ENCODE results near the gene MEST.

The MEST gene

DNA sequence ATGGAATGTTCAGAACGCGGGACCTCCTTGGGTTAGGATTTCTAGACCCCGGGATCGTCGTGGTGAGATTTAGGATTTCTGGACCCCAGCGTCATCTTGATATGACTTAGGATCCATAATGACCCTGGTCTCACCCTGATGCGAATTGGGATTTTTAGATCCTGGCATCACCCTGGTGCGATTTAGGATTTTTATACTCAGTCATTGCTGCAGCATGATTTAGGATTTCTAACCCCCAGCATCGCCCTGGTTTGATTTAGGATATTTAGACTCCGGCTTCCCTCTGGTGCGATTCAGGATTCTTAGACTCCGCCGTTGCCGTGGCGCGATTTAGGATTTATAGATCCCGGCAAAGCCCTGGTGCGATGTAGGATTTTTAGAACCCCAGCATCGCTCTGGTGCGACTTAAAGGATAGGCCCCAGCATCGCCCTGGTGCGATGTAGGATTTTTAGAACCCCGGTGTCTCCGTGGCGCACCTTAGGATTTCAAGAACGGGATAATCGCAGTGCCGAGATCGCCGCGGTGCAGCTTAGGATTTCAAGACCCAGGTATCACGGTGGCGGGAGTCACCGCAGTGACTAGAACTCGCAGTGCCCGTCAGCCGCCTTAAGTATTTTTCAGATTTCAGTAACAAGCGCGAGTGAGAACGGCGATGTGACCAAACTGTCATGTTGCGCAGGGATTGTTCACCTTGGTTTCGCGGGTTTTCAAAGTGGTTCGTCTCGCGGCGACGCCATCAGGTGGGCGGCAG lies 814 bp downstream of the MEST start:
- no peak for ATAC-seq (ENCODE audit: low read depth)

DNA sequence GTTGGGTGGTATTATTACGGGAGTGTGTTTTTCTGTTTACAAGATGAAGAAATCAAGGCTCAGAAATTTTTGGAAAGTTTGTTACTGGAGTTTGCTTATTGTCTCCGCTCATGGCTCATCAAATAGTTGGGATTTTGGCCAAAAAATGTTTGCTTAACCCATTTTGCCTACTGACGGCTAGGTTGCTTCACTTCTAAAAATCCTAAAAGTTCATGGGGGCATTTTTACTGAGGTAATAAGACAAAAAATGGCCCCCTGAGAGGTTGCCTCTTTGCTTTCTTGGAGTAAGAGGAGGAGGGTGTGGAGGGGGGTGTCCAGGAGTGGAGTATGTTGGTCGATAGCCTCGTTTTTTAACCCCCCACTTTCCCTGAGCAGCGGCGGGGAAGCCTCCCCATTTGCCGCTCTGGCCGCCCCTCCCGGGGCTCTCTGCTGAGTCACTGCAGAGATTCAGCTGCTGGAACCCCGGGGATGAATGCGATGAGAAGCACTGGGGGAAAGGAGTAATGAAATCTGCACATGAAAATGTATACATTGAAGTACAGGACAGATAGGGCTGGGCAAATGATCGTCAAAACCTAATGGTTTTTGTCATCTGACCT lies 1.5 kb downstream of the MEST start:
- ATAC-seq (ENCODE audit: low read depth) (no peak), DNase-seq (ENCODE audit: low spot score) (no peak)
- peak overlapping the region; percentile 40 for H3K4me3 ChIP-seq (ENCODE audit: severe bottlenecking)
- no peaks in the 10 kb centered on the region for H3K9me3 ChIP-seq (ENCODE audit: severe bottlenecking)
- no peaks in the 10 kb centered on the region for H3K4me1 ChIP-seq (ENCODE audit: insufficient read depth, poor library complexity, severe bottlenecking)
- TF ChIP-seq, protein P1, sequence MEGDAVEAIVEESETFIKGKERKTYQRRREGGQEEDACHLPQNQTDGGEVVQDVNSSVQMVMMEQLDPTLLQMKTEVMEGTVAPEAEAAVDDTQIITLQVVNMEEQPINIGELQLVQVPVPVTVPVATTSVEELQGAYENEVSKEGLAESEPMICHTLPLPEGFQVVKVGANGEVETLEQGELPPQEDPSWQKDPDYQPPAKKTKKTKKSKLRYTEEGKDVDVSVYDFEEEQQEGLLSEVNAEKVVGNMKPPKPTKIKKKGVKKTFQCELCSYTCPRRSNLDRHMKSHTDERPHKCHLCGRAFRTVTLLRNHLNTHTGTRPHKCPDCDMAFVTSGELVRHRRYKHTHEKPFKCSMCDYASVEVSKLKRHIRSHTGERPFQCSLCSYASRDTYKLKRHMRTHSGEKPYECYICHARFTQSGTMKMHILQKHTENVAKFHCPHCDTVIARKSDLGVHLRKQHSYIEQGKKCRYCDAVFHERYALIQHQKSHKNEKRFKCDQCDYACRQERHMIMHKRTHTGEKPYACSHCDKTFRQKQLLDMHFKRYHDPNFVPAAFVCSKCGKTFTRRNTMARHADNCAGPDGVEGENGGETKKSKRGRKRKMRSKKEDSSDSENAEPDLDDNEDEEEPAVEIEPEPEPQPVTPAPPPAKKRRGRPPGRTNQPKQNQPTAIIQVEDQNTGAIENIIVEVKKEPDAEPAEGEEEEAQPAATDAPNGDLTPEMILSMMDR (IDR thresholded peaks at IDR 0.05; ENCODE audit: poor library complexity, severe bottlenecking) = no peak
- H3K27me3 ChIP-seq (ENCODE audit: insufficient read depth, poor library complexity, severe bottlenecking) = no peaks in the 10 kb centered on the region
- peaks cover 17% of the 10 kb centered on the region for H3K36me3 ChIP-seq (ENCODE audit: low read depth)
- no peak overlapping the region for H3K27ac ChIP-seq (ENCODE audit: poor library complexity, severe bottlenecking)

More for the DNA sequence above, 814 bp downstream of the MEST start:
- Histone ChIP-seq H3K4me3 (ENCODE audit: severe bottlenecking) (peak overlapping the region; percentile 40), H3K9me3 (ENCODE audit: severe bottlenecking) (no peaks in the 10 kb centered on the region), H3K27me3 (ENCODE audit: insufficient read depth, poor library complexity, severe bottlenecking) (no peaks in the 10 kb centered on the region), H3K36me3 (ENCODE audit: low read depth) (peaks cover 12% of the 10 kb centered on the region), H3K4me1 (ENCODE audit: insufficient read depth, poor library complexity, severe bottlenecking) (no peaks in the 10 kb centered on the region), H3K27ac (ENCODE audit: poor library complexity, severe bottlenecking) (no peak overlapping the region)
- no peak for DNase-seq (ENCODE audit: low spot score)
- TF ChIP-seq, protein P1 (IDR thresholded peaks at IDR 0.05; ENCODE audit: poor library complexity, severe bottlenecking) = no peak

DNA sequence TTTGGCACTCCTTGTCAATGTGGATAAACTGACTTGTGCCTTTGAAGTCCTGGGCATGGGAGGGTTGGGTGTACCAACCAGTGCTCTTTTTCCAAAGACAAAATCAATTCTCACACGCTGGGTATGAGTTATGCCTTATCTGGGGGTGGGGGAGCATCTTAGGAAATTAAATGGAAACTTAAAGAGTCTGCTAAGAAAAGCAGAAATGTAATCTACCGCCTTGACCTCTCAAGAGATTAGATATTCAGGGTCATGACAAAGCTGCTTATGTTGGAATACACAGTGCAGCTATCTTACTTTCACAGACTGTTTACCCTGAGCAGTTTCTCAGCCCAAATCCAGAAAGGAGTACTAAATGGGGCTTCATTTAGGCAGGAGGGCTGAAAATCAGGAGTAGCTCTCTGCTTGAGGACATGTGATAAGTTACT lies 2.6 kb downstream of the MEST start:
- peaks cover 27% of the 10 kb centered on the region for H3K36me3 ChIP-seq (ENCODE audit: low read depth)
- H3K4me3 ChIP-seq (ENCODE audit: severe bottlenecking) = no peak overlapping the region
- ATAC-seq (ENCODE audit: low read depth) (no peak), DNase-seq (ENCODE audit: low spot score) (no peak)
- no peaks in the 10 kb centered on the region for H3K27me3 ChIP-seq (ENCODE audit: insufficient read depth, poor library complexity, severe bottlenecking)
- TF ChIP-seq, protein P1 (IDR thresholded peaks at IDR 0.05; ENCODE audit: poor library complexity, severe bottlenecking) = no peak
- no peaks in the 10 kb centered on the region for H3K4me1 ChIP-seq (ENCODE audit: insufficient read depth, poor library complexity, severe bottlenecking)
- no peaks in the 10 kb centered on the region for H3K9me3 ChIP-seq (ENCODE audit: severe bottlenecking)
- H3K27ac ChIP-seq (ENCODE audit: poor library complexity, severe bottlenecking) = no peak overlapping the region

DNA sequence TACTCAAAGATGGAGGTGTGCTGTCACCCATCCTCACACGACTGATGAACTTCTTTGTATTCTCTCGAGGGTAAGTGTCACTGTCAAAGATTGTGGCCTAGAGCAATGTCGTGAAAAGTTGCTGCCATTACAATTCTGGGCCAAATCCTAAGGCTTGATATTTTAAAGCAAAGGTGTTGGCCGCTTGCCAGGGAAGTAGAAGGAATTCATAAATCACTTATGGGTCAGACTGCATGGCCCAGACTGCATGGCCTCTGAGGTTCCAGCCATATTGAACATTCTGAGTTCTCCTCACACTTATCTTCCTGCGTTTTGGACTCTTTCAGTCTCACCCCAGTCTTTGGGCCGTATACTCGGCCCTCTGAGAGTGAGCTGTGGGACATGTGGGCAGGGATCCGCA lies 8.6 kb downstream of the MEST start:
- no peak for DNase-seq (ENCODE audit: low spot score)
- no peaks in the 10 kb centered on the region for H3K4me1 ChIP-seq (ENCODE audit: insufficient read depth, poor library complexity, severe bottlenecking)
- no peak for ATAC-seq (ENCODE audit: low read depth)
- TF ChIP-seq, protein P1 (IDR thresholded peaks at IDR 0.05; ENCODE audit: poor library complexity, severe bottlenecking) = no peak
- peaks cover 66% of the 10 kb centered on the region for H3K36me3 ChIP-seq (ENCODE audit: low read depth)
- H3K27ac ChIP-seq (ENCODE audit: poor library complexity, severe bottlenecking) = no peak overlapping the region
- H3K9me3 ChIP-seq (ENCODE audit: severe bottlenecking) = no peaks in the 10 kb centered on the region
- H3K4me3 ChIP-seq (ENCODE audit: severe bottlenecking) = no peak overlapping the region
- no peaks in the 10 kb centered on the region for H3K27me3 ChIP-seq (ENCODE audit: insufficient read depth, poor library complexity, severe bottlenecking)

DNA sequence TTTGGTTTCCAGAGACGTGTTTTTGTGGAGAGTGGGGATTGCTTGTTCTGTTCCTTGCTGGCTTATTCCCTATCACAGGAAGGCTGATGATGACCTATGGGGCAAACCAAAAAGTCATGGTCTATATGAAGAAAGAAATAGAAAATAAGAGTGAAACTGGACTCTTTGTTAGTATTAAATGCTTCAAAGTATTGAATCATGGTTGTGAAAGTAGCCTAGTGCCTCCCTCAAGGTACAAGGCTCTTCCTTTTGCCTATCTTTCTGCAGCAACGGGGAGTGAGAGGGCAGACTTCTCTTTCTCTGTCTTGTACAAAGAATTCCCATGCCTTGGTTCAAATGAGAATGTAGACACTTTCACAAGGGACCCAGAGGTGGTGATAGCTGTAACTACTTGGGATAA lies 9.0 kb downstream of the MEST start:
- H3K4me3 ChIP-seq (ENCODE audit: severe bottlenecking) = no peak overlapping the region
- H3K27me3 ChIP-seq (ENCODE audit: insufficient read depth, poor library complexity, severe bottlenecking) = no peaks in the 10 kb centered on the region
- TF ChIP-seq, protein P1 (IDR thresholded peaks at IDR 0.05; ENCODE audit: poor library complexity, severe bottlenecking) = no peak
- no peaks in the 10 kb centered on the region for H3K9me3 ChIP-seq (ENCODE audit: severe bottlenecking)
- DNase-seq (ENCODE audit: low spot score) (no peak), ATAC-seq (ENCODE audit: low read depth) (no peak)
- H3K36me3 ChIP-seq (ENCODE audit: low read depth) = peaks cover 64% of the 10 kb centered on the region
- H3K27ac ChIP-seq (ENCODE audit: poor library complexity, severe bottlenecking) = no peak overlapping the region
- H3K4me1 ChIP-seq (ENCODE audit: insufficient read depth, poor library complexity, severe bottlenecking) = no peaks in the 10 kb centered on the region
